ENCODE data around the gene CNOT4.
A peak's percentile ranks its signal among the peaks of the same experiment; 100 is the strongest.
"Not testable (repeated sequence)": the region's sequence is repeated elsewhere in the genome, so short reads cannot be mapped to it uniquely, and the experiment has no call there.

CNOT4 gene

GRCh38 chr7:135512135-135512887 lies 2.4 kb upstream of the CNOT4 start:
- DNase-seq, result no peak

GRCh38 chr7:135510592-135511183 lies 786 bp upstream of the CNOT4 start:
- peak in 1 of 2 experiments; percentile 3 for DNase-seq

- DNase-seq, result no peak
Measured at GRCh38 chr7:135509589-135509838, 388 bp downstream of the CNOT4 start.

GRCh38 chr7:135508883-135509588 lies 866 bp downstream of the CNOT4 start:
- peak in 1 of 2 experiments; percentile 7 for DNase-seq

- DNase-seq, result no peak
Measured at GRCh38 chr7:135501402-135501801, 8.5 kb downstream of the CNOT4 start.

- no peak for DNase-seq
Measured at GRCh38 chr7:135499818-135500217, 10.1 kb downstream of the CNOT4 start.

GRCh38 chr7:135497161-135497560 lies 12.7 kb downstream of the CNOT4 start:
- DNase-seq, result not testable (repeated sequence)

- no peak for DNase-seq
Measured at GRCh38 chr7:135493362-135493761, 16.5 kb downstream of the CNOT4 start.

- DNase-seq, result no peak
Measured at GRCh38 chr7:135492151-135492550, 17.8 kb downstream of the CNOT4 start.

GRCh38 chr7:135490783-135491182 lies 19.1 kb downstream of the CNOT4 start:
- no peak for DNase-seq

GRCh38 chr7:135489791-135490190 lies 20.1 kb downstream of the CNOT4 start:
- no peak for DNase-seq

- DNase-seq, result no peak
Measured at GRCh38 chr7:135486261-135486920, 23.5 kb downstream of the CNOT4 start.

GRCh38 chr7:135481598-135481979 lies 28.3 kb downstream of the CNOT4 start:
- no peak for DNase-seq

- DNase-seq, result no peak
Measured at GRCh38 chr7:135480966-135481597, 28.8 kb downstream of the CNOT4 start.

- no peak for DNase-seq
Measured at GRCh38 chr7:135475521-135475920, 34.4 kb downstream of the CNOT4 start.

GRCh38 chr7:135469705-135470104 lies 40.2 kb downstream of the CNOT4 start:
- not testable (repeated sequence) for DNase-seq

GRCh38 chr7:135467207-135467711 lies 42.6 kb downstream of the CNOT4 start:
- no peak for DNase-seq

- no peak for DNase-seq
Measured at GRCh38 chr7:135466442-135467206, 43.3 kb downstream of the CNOT4 start.

GRCh38 chr7:135463908-135464307 lies 46.0 kb downstream of the CNOT4 start:
- no peak for DNase-seq

GRCh38 chr7:135459951-135460567 lies 49.8 kb downstream of the CNOT4 start:
- DNase-seq, result no peak

GRCh38 chr7:135459076-135459475 lies 50.8 kb downstream of the CNOT4 start:
- DNase-seq, result no peak

- DNase-seq, result no peak
Measured at GRCh38 chr7:135454060-135454459, 55.8 kb downstream of the CNOT4 start.
